H1 (cell line): ENCODE results near the gene ADCY7. TPM values are rescaled to one million over a fixed set of nuclear protein-coding genes. Genes with fewer than 3 reads are reported as not detected.

Experiments
- CTCF ChIA-PET: fragments of 300-600 bp; sonication (Branson Sonifier 250); formaldehyde crosslinking; loops from one replicate; lab custom pipeline; 2021; ENCODE audit not compliant: partially characterized antibody; lab: Charles Lee
- POLR2A ChIA-PET: fragments of 300-600 bp; sonication (Branson Sonifier 250); formaldehyde crosslinking; loops from one replicate; lab custom pipeline; 2021; ENCODE audit warnings: inconsistent platforms; ENCODE audit not compliant: partially characterized antibody; lab: Charles Lee
- DNase-seq, 2 experiments: peaks; one replicate each; pipeline versions ENCODE4 v3.0.0 to v3.0.0-alpha.2; 2010 to 2022; ENCODE audit warnings: low spot score in 2 of 2, low read depth in 1 of 2, mixed read lengths in 1 of 2
- FAIRE-seq: peaks from 2 replicates; lab custom pipeline; 2011; peaks lifted over from hg19 to GRCh38; lab: Jason Lieb, UNC
- H2AFZ ChIP-seq: 2 replicates; pipeline ENCODE4 v1.8.1; 2012; ENCODE audit warnings: low read length, inconsistent platforms
- H2AK5ac ChIP-seq: 2 replicates; pipeline ENCODE4 v1.6.1; 2013; ENCODE audit warnings: low read depth, low read length
- H2BK120ac ChIP-seq: replicated peaks from 2 replicates; pipeline ENCODE3; 2013; ENCODE audit warnings: low read depth, low read length, inconsistent platforms
- H2BK12ac ChIP-seq: 2 replicates; pipeline ENCODE4 v1.6.1; 2013; ENCODE audit warnings: low read depth, low read length
- H2BK15ac ChIP-seq: 2 replicates; pipeline ENCODE4 v1.6.1; 2013; ENCODE audit warnings: low read length
- H2BK20ac ChIP-seq: 2 replicates; pipeline ENCODE4 v1.6.1; 2013; ENCODE audit warnings: low read length
- H2BK5ac ChIP-seq: 2 replicates; pipeline ENCODE4 v1.6.1; 2013; ENCODE audit warnings: low read depth, low read length
- H3K14ac ChIP-seq: 2 replicates; pipeline ENCODE4 v1.6.1; 2013; ENCODE audit warnings: inconsistent platforms; ENCODE audit not compliant: insufficient read length
- H3K18ac ChIP-seq: 2 replicates; pipeline ENCODE4 v1.6.1; 2013; ENCODE audit warnings: low read length; ENCODE audit errors: extremely low read depth
- H3K23ac ChIP-seq: 2 replicates; pipeline ENCODE4 v1.6.1; 2013; ENCODE audit warnings: inconsistent platforms; ENCODE audit not compliant: insufficient read length
- H3K23me2 ChIP-seq: 2 replicates; pipeline ENCODE4 v1.6.1; 2013; ENCODE audit warnings: low read depth, low read length
- H3K27ac ChIP-seq: 2 replicates; pipeline ENCODE4 v1.6.1; 2011; ENCODE audit warnings: low read depth, low read length, inconsistent platforms
- H3K27me3 ChIP-seq, 4 experiments: replicated peaks in 1 of 4; 1 replicate in 1 of 4; 2 replicates in 3 of 4; pipeline versions ENCODE4 v1.6.1 to v1.8.1; 2011 to 2013; ENCODE audit warnings: low read length in 3 of 4, mild to moderate bottlenecking in 3 of 4, inconsistent platforms in 2 of 4, mixed read lengths in 2 of 4, moderate library complexity in 1 of 4; ENCODE audit not compliant: control insufficient read depth in 3 of 4, insufficient read depth in 3 of 4; ENCODE audit errors: extremely low read depth in 1 of 4
- H3K36me3 ChIP-seq, 4 experiments: 2 replicates each; pipeline versions ENCODE4 v1.6.1 to v1.8.1; 2011 to 2013; ENCODE audit warnings: mild to moderate bottlenecking in 4 of 4, low read length in 3 of 4, moderate library complexity in 2 of 4, control low read depth in 1 of 4, inconsistent platforms in 1 of 4; ENCODE audit not compliant: insufficient read depth in 4 of 4, control insufficient read depth in 2 of 4
- H3K4ac ChIP-seq: replicated peaks from 2 replicates; pipeline ENCODE3; 2013; ENCODE audit warnings: low read length, low read depth, mixed read lengths, inconsistent platforms; ENCODE audit not compliant: insufficient read length
- H3K4me1 ChIP-seq, 4 experiments: replicated peaks in 1 of 4; 1 replicate in 1 of 4; 2 replicates in 3 of 4; pipeline versions ENCODE4 v1.6.1 to v1.8.1; 2011 to 2013; ENCODE audit warnings: low read length in 3 of 4, inconsistent platforms in 2 of 4, mixed read lengths in 1 of 4; ENCODE audit not compliant: insufficient read depth in 4 of 4, control insufficient read depth in 3 of 4
- H3K4me2 ChIP-seq, 2 experiments: 2 replicates each; pipeline versions ENCODE4 v1.6.1 to v1.8.1; 2011 to 2013; ENCODE audit warnings: low read depth in 2 of 2, low read length in 2 of 2, control low read depth in 1 of 2, inconsistent platforms in 1 of 2, mild to moderate bottlenecking in 1 of 2; ENCODE audit not compliant: insufficient read depth in 1 of 2
- H3K4me3 ChIP-seq, 4 experiments: fragments of 200-600, 300-600 bp in 1 of 4; sonication (generic), shearing (Covaris generic), sonication (Bioruptor Twin) in 1 of 4; 2 replicates each; pipeline versions ENCODE4 v1.5.1 to v1.8.1; 2011 to 2016; ENCODE audit warnings: low read length in 4 of 4, low read depth in 3 of 4, control low read depth in 2 of 4, inconsistent platforms in 2 of 4, mild to moderate bottlenecking in 2 of 4, mixed read lengths in 1 of 4, moderate library complexity in 1 of 4; ENCODE audit not compliant: insufficient read depth in 2 of 4; ENCODE audit errors: extremely low read depth in 1 of 4
- H3K56ac ChIP-seq: replicated peaks from 2 replicates; pipeline ENCODE3; 2013; ENCODE audit warnings: low read depth, mild to moderate bottlenecking, mixed read lengths, low read length, inconsistent platforms; ENCODE audit not compliant: insufficient read length
- H3K79me1 ChIP-seq: 2 replicates; pipeline ENCODE4 v1.6.1; 2013; ENCODE audit warnings: low read depth, low read length, control low read depth
- H3K79me2 ChIP-seq, 2 experiments: 2 replicates each; pipeline versions ENCODE4 v1.6.1 to v1.8.1; 2012 to 2013; ENCODE audit warnings: low read length in 2 of 2, mild to moderate bottlenecking in 2 of 2, inconsistent platforms in 1 of 2; ENCODE audit not compliant: insufficient read depth in 2 of 2, control insufficient read depth in 1 of 2
- H3K9ac ChIP-seq, 4 experiments: replicated peaks in 1 of 4; 1 replicate in 1 of 4; 2 replicates in 3 of 4; pipeline versions ENCODE4 v1.6.1 to v1.8.1; 2011 to 2013; ENCODE audit warnings: low read depth in 3 of 4, low read length in 3 of 4, control low read depth in 2 of 4, mild to moderate bottlenecking in 2 of 4, moderate library complexity in 2 of 4, inconsistent platforms in 1 of 4; ENCODE audit errors: extremely low read depth in 1 of 4
- H3K9me3 ChIP-seq, 2 experiments: 2 replicates each; pipeline versions ENCODE4 v1.6.1 to v1.8.1; 2012 to 2013; ENCODE audit warnings: mild to moderate bottlenecking in 2 of 2, moderate library complexity in 2 of 2, control low read depth in 1 of 2, inconsistent platforms in 1 of 2, low read depth in 1 of 2, low read length in 1 of 2, mixed read lengths in 1 of 2; ENCODE audit not compliant: insufficient read depth in 2 of 2
- H4K20me1 ChIP-seq, 2 experiments: replicated peaks in 1 of 2; 2 replicates each; pipeline versions ENCODE3 to v1.8.1; 2011 to 2013; ENCODE audit warnings: inconsistent platforms in 2 of 2, low read length in 2 of 2, mild to moderate bottlenecking in 1 of 2; ENCODE audit not compliant: insufficient read depth in 2 of 2, control insufficient read depth in 1 of 2
- H4K5ac ChIP-seq: 2 replicates; pipeline ENCODE4 v1.6.1; 2013; ENCODE audit warnings: low read length, low read depth, mixed read lengths, inconsistent platforms; ENCODE audit not compliant: insufficient read length
- H4K8ac ChIP-seq: 2 replicates; pipeline ENCODE4 v1.8.0; 2013; ENCODE audit warnings: mild to moderate bottlenecking, moderate library complexity, low read length, inconsistent platforms; ENCODE audit not compliant: insufficient read depth; ENCODE audit errors: extremely low read depth
- H4K91ac ChIP-seq: replicated peaks from 2 replicates; pipeline ENCODE3; 2013; ENCODE audit warnings: low read length, mixed read lengths, inconsistent platforms; ENCODE audit not compliant: insufficient read length
- BACH1 ChIP-seq: IDR thresholded peaks from 2 replicates; pipeline ENCODE4 v1.6.1; 2012; ENCODE audit warnings: low read length, improper control_type of control experiment
- CHD1 ChIP-seq: IDR thresholded peaks from 2 replicates; pipeline ENCODE4 v1.6.1; 2012; ENCODE audit warnings: low read depth, low read length, improper control_type of control experiment
- EP300 ChIP-seq, 2 experiments: IDR thresholded peaks; 1 replicate in 1 of 2; 2 replicates in 1 of 2; pipeline ENCODE4 v1.6.1; 2011 to 2012; ENCODE audit warnings: low read depth in 2 of 2, low read length in 2 of 2, mild to moderate bottlenecking in 2 of 2, borderline replicate concordance in 1 of 2, inconsistent platforms in 1 of 2, moderate library complexity in 1 of 2
- JUND ChIP-seq: IDR thresholded peaks from 2 replicates; pipeline ENCODE4 v1.6.1; 2011; ENCODE audit warnings: mild to moderate bottlenecking, improper control_type of control experiment, low read length
- PHF8 ChIP-seq: fragments of 200-600 bp; sonication (generic); conservative IDR thresholded peaks from 2 replicates; pipeline ENCODE4 v1.7.1; 2012; ENCODE audit warnings: low read depth, mild to moderate bottlenecking, inconsistent platforms, low read length, moderate library complexity
- RNF2 ChIP-seq: fragments of 200-900, 300-1000 bp; sonication (generic); IDR thresholded peaks from 2 replicates; pipeline ENCODE4 v1.7.1; 2016; ENCODE audit warnings: borderline replicate concordance, low read depth, mild to moderate bottlenecking, antibody characterized with exemption, low read length; ENCODE audit not compliant: poor library complexity, severe bottlenecking; ENCODE audit errors: missing control alignments
- SAP30 ChIP-seq: fragments of 300-600 bp; sonication (generic); IDR thresholded peaks from 2 replicates; pipeline ENCODE4 v1.7.1; 2012; ENCODE audit warnings: low read length, moderate library complexity, mild to moderate bottlenecking, inconsistent platforms; ENCODE audit not compliant: insufficient read depth, insufficient replicate concordance
- SIN3A ChIP-seq, 2 experiments: IDR thresholded peaks in 1 of 2; conservative IDR thresholded peaks in 1 of 2; 2 replicates each; pipeline ENCODE4 v1.6.1; 2011 to 2012; ENCODE audit warnings: low read length in 2 of 2, improper control_type of control experiment in 1 of 2, low read depth in 1 of 2, mild to moderate bottlenecking in 1 of 2
- SRF ChIP-seq: IDR thresholded peaks from 2 replicates; pipeline ENCODE4 v1.6.1; 2011; ENCODE audit warnings: mild to moderate bottlenecking, low read depth, low read length, moderate library complexity
- WGBS, 2 experiments: shearing (Covaris generic) in 1 of 2; methylation state at CpG; one replicate each; pipeline versions ENCODE4 v1.1.6 to v1.1.7; 2013 to 2015; ENCODE audit warnings: low lambda C conversion rate in 2 of 2, mixed read lengths in 2 of 2, inconsistent platforms in 1 of 2, low coverage in 1 of 2, missing lambda C conversion rate in 1 of 2; ENCODE audit not compliant: insufficient replicate concordance in 2 of 2, insufficient coverage in 1 of 2, insufficient read length in 1 of 2; ENCODE audit errors: extremely low coverage in 1 of 2, missing lambda C conversion rate in 1 of 2; 5-methylcytosine and 5-hydroxymethylcytosine counted together
- polyA plus RNA-seq, 7 experiments: library from polyadenylated mRNA; depleted of rRNA in 3 of 7; stranded (reverse) in 5 of 7; unstranded in 2 of 7; fragments of >200 nt in 5 of 7; fragments of 200-250 nt in 2 of 7; gene quantifications; 1 replicate in 5 of 7; 2 replicates in 1 of 7; 4 replicates in 1 of 7; pipeline versions ENCODE4 v1.2.1 to v1.2.3, GENCODE V29; 2011 to 2013; ENCODE audit warnings: missing spikeins in 2 of 7, mixed read lengths in 2 of 7
- total RNA-seq: library from RNA; stranded (reverse); fragmentation: NEBNext Ultra II Directional; extraction: Animal tissue kit (Norgen Biotek cat#: 25700); gene quantifications from 2 replicates; pipeline ENCODE4 v1.2.1, GENCODE V29; 2021
- TF ChIP-seq, protein P1 (sequence below): IDR thresholded peaks from 2 replicates; pipeline ENCODE4 v1.6.1; 2012; ENCODE audit warnings: inconsistent platforms
- TF ChIP-seq, protein P2 (sequence below): IDR thresholded peaks from 2 replicates; pipeline ENCODE4 v1.6.1; 2012; ENCODE audit warnings: low read length, inconsistent platforms

ADCY7 gene
- total and polyA plus RNA-seq, 2 of the 8 experiments (the other 6 are each of a cell fraction or from before 2014, with no cell fraction given) = 2.4 to 5.1 TPM

DNA sequence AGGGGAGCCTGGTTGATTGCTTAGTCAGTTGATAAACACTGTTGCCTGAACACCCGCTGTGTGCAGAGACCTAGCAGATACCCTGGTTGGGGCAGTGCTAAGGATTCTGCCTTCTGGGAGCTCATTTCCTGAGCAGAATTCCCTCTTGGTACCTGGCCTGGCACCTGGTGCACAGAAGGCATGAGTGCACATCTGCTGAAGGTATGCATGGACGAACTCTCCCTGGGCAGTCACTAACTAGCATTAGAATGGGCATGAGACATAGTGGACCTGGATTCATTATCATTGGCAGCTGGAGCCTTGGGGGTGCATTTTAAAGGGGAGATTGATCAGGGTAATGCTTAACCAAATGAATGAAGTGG, 13.1 kb downstream of the ADCY7 start:
- H3K23ac ChIP-seq = no peak overlapping the region
- H3K14ac ChIP-seq = no peak overlapping the region
- no peak overlapping the region for H4K91ac ChIP-seq
- H4K5ac ChIP-seq = no peak overlapping the region
- DNase-seq = no peak
- H2BK5ac ChIP-seq = no peak overlapping the region
- ChIA-PET CTCF (interaction anchor here (0.6 to 1.5 kb wide), 8 partner anchors 10 to 90 kb away, joined by 3 to 6 read pairs (median 4); no protein-coding TSS in a partner anchor), POLR2A (interaction anchor here (1.0 to 1.8 kb wide), 4 partner anchors 9 to 28 kb away, joined by 3 to 6 read pairs (median 4); partner anchors contain the start of gene ADCY7)
- H3K9ac ChIP-seq = no peak overlapping the region
- no peak overlapping the region for H2BK120ac ChIP-seq
- H3K27ac ChIP-seq = no peak overlapping the region
- H3K23me2 ChIP-seq = no peaks in the 10 kb centered on the region
- H2BK12ac ChIP-seq = no peak overlapping the region
- H3K4me2 ChIP-seq = no peak overlapping the region; a peak in 2 of 4 replicates
- H4K20me1 ChIP-seq = peaks cover 0 to 3% of the 10 kb centered on the region in 2 experiments
- H3K56ac ChIP-seq = no peak overlapping the region
- H2BK15ac ChIP-seq = no peak overlapping the region
- H2AFZ ChIP-seq = no peak overlapping the region
- no peaks in the 10 kb centered on the region for H3K27me3 ChIP-seq
- no peak overlapping the region for H3K4me3 ChIP-seq
- no peaks in the 10 kb centered on the region for H3K9me3 ChIP-seq
- no peaks in the 10 kb centered on the region for H3K79me1 ChIP-seq
- WGBS, 2 experiments = 48% methylated on average over 2 of the region's 2 CpGs; no CpG with 5 or more reads in 1 of the 2 experiments
- peaks cover 0 to 7% (median 0%) of the 10 kb centered on the region in 4 experiments; a peak in 1 of 7 replicates for H3K4me1 ChIP-seq
- H3K18ac ChIP-seq = no peak overlapping the region
- H2BK20ac ChIP-seq = no peak overlapping the region
- H3K4ac ChIP-seq = no peak overlapping the region
- no peaks in the 10 kb centered on the region for H3K79me2 ChIP-seq
- no peak overlapping the region; the same call in 1 of the 2 replicates for H4K8ac ChIP-seq
- H3K36me3 ChIP-seq = no peaks in the 10 kb centered on the region
- no peak overlapping the region for H2AK5ac ChIP-seq
- FAIRE-seq = no peak
- TF ChIP-seq, protein P1, sequence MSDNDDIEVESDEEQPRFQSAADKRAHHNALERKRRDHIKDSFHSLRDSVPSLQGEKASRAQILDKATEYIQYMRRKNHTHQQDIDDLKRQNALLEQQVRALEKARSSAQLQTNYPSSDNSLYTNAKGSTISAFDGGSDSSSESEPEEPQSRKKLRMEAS = no peak
- TF ChIP-seq JUND (no peak), CHD1 (no peak), SIN3A (conservative IDR thresholded peaks at IDR 0.05 in 1 of 2, IDR thresholded peaks at IDR 0.05 in 1 of 2; ENCODE audit: low read depth in 1 of 2, low read length in 2 of 2) (no peak), SRF (no peak), RNF2 (no peak), PHF8 (no peak), SAP30 (no peak), BACH1 (no peak), EP300 (IDR thresholded peaks at IDR 0.05; ENCODE audit: borderline replicate concordance in 1 of 2, low read depth in 2 of 2, low read length in 2 of 2) (no peak)
- TF ChIP-seq, protein P2, sequence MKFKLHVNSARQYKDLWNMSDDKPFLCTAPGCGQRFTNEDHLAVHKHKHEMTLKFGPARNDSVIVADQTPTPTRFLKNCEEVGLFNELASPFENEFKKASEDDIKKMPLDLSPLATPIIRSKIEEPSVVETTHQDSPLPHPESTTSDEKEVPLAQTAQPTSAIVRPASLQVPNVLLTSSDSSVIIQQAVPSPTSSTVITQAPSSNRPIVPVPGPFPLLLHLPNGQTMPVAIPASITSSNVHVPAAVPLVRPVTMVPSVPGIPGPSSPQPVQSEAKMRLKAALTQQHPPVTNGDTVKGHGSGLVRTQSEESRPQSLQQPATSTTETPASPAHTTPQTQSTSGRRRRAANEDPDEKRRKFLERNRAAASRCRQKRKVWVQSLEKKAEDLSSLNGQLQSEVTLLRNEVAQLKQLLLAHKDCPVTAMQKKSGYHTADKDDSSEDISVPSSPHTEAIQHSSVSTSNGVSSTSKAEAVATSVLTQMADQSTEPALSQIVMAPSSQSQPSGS = no peak
